IMR-90 (cell line): ENCODE data around the gene KCNMA1. TPM values are rescaled to one million over a fixed set of nuclear protein-coding genes. Genes with fewer than 3 reads are reported as not detected.

Experiments
- ATAC-seq: fragments of 200-7000 bp; cut with Tn5 transposase; 2 replicates; pipeline ENCODE4 v1.9.1; 2020; ENCODE audit warnings: low read depth, mild to moderate bottlenecking, moderate library complexity
- BruUV-seq: library from RNA; stranded (reverse); fragments of 400-500 nt; replicated peaks from 2 replicates; lab custom pipeline; 2021; lab: Mats Ljungman, UMichigan
- CTCF ChIA-PET: fragments of 300-600 bp; formaldehyde crosslinking; extraction: SDS; loops from one replicate; lab custom pipeline; 2021; ENCODE audit warnings: antibody characterized with exemption; lab: Yijun Ruan, JAX
- POLR2A ChIA-PET: fragments of 300-600 bp; sonication (Branson Sonifier 250); formaldehyde crosslinking; loops from one replicate; lab custom pipeline; 2022; ENCODE audit warnings: antibody characterized with exemption; ENCODE audit not compliant: unreplicated experiment; lab: Charles Lee
- DNase-seq: peaks from one replicate; pipeline ENCODE4 v3.0.0; 2013
- H2AFZ ChIP-seq: replicated peaks from 2 replicates; pipeline ENCODE3; 2013; ENCODE audit warnings: low read length, mild to moderate bottlenecking; ENCODE audit not compliant: poor library complexity
- H2AK5ac ChIP-seq: 2 replicates; pipeline ENCODE4 v1.6.1; 2013; ENCODE audit warnings: low read depth, low read length, inconsistent platforms
- H2AK9ac ChIP-seq: replicated peaks from 2 replicates; pipeline ENCODE3; 2013; ENCODE audit warnings: mild to moderate bottlenecking, low read depth, low read length, moderate library complexity; ENCODE audit not compliant: poor library complexity
- H2BK120ac ChIP-seq: 2 replicates; pipeline ENCODE4 v1.6.1; 2013; ENCODE audit warnings: low read depth, low read length, inconsistent platforms
- H2BK15ac ChIP-seq: 3 replicates; pipeline ENCODE4 v1.6.1; 2013; ENCODE audit warnings: low read depth, low read length, inconsistent platforms
- H2BK20ac ChIP-seq: 2 replicates; pipeline ENCODE4 v1.6.1; 2013; ENCODE audit warnings: low read depth, mild to moderate bottlenecking, inconsistent platforms, low read length, moderate library complexity
- H2BK5ac ChIP-seq: 2 replicates; pipeline ENCODE4 v1.6.1; 2013; ENCODE audit warnings: mild to moderate bottlenecking, low read depth, low read length, inconsistent platforms; ENCODE audit not compliant: poor library complexity, severe bottlenecking
- H3K14ac ChIP-seq: replicated peaks from 2 replicates; pipeline ENCODE4 v1.6.1; 2013; ENCODE audit warnings: low read depth, low read length, inconsistent platforms
- H3K18ac ChIP-seq: 2 replicates; pipeline ENCODE4 v1.6.1; 2013; ENCODE audit warnings: low read depth, low read length, control low read depth
- H3K23ac ChIP-seq: 2 replicates; pipeline ENCODE4 v1.6.1; 2013; ENCODE audit warnings: low read depth, low read length, inconsistent platforms
- H3K27ac ChIP-seq: 2 replicates; pipeline ENCODE4 v1.5.1; 2013; ENCODE audit warnings: mild to moderate bottlenecking, control low read depth, low read length; ENCODE audit not compliant: insufficient read depth
- H3K27me3 ChIP-seq: 2 replicates; pipeline ENCODE4 v1.6.1; 2013; ENCODE audit warnings: low read length; ENCODE audit not compliant: control insufficient read depth, insufficient read depth
- H3K36me3 ChIP-seq: 2 replicates; pipeline ENCODE4 v1.6.1; 2013; ENCODE audit warnings: low read length, mixed read lengths; ENCODE audit not compliant: control insufficient read depth, insufficient read depth
- H3K4ac ChIP-seq: 2 replicates; pipeline ENCODE4 v1.6.1; 2013; ENCODE audit warnings: low read depth, low read length, inconsistent platforms
- H3K4me1 ChIP-seq: 2 replicates; pipeline ENCODE4 v1.6.1; 2013; ENCODE audit warnings: low read length, mixed read lengths; ENCODE audit not compliant: control insufficient read depth, insufficient read depth
- H3K4me2 ChIP-seq: 2 replicates; pipeline ENCODE4 v1.6.1; 2013; ENCODE audit warnings: low read depth, mild to moderate bottlenecking, control low read depth, low read length, moderate library complexity
- H3K4me3 ChIP-seq: 2 replicates; pipeline ENCODE4 v1.5.1; 2013; ENCODE audit warnings: low read depth, mild to moderate bottlenecking, control low read depth, low read length, moderate library complexity; ENCODE audit not compliant: insufficient read depth
- H3K56ac ChIP-seq: 2 replicates; pipeline ENCODE4 v1.6.1; 2013; ENCODE audit warnings: low read length, inconsistent platforms; ENCODE audit not compliant: insufficient read depth; ENCODE audit errors: extremely low read depth
- H3K79me1 ChIP-seq, 2 experiments: 2 replicates each; pipeline ENCODE4 v1.6.1; 2013; ENCODE audit warnings: low read length in 2 of 2, inconsistent platforms in 1 of 2, low read depth in 1 of 2
- H3K9ac ChIP-seq: 2 replicates; pipeline ENCODE4 v1.6.1; 2013; ENCODE audit warnings: low read depth, low read length, control low read depth
- H3K9me1 ChIP-seq: 2 replicates; pipeline ENCODE4 v1.6.1; 2013; ENCODE audit warnings: low read length, inconsistent platforms; ENCODE audit not compliant: insufficient read depth
- H3K9me3 ChIP-seq: 2 replicates; pipeline ENCODE4 v1.6.1; 2013; ENCODE audit warnings: low read length; ENCODE audit not compliant: control insufficient read depth, insufficient read depth
- H4K20me1 ChIP-seq: 2 replicates; pipeline ENCODE4 v1.6.1; 2013; ENCODE audit warnings: low read length, inconsistent platforms; ENCODE audit not compliant: insufficient read depth
- H4K5ac ChIP-seq: 2 replicates; pipeline ENCODE4 v1.6.1; 2013; ENCODE audit warnings: mild to moderate bottlenecking, low read depth, low read length, control low read depth
- H4K8ac ChIP-seq, 2 experiments: 2 replicates each; pipeline ENCODE4 v1.6.1; 2013; ENCODE audit warnings: low read depth in 2 of 2, low read length in 2 of 2, control low read depth in 1 of 2, inconsistent platforms in 1 of 2
- H4K91ac ChIP-seq: 2 replicates; pipeline ENCODE4 v1.6.1; 2013; ENCODE audit warnings: low read depth, low read length, inconsistent platforms; ENCODE audit not compliant: insufficient read depth
- BHLHE40 ChIP-seq: fragments of 150-350 bp; IDR thresholded peaks from 2 replicates; pipeline ENCODE4 v1.6.1; 2016; ENCODE audit warnings: mild to moderate bottlenecking, low read depth, low read length
- CEBPB ChIP-seq: IDR thresholded peaks from 2 replicates; pipeline ENCODE4 v1.6.1; 2012; ENCODE audit warnings: low read depth, low read length, improper control_type of control experiment
- CHD1 ChIP-seq: IDR thresholded peaks from 2 replicates; pipeline ENCODE4 v1.6.1; 2012; ENCODE audit warnings: low read depth, low read length, improper control_type of control experiment
- FOS ChIP-seq: fragments of 150-350 bp; IDR thresholded peaks from 2 replicates; pipeline ENCODE4 v1.6.1; 2016; ENCODE audit warnings: low read depth, low read length
- MAFK ChIP-seq: IDR thresholded peaks from 2 replicates; pipeline ENCODE4 v1.6.1; 2012; ENCODE audit warnings: low read depth, low read length, improper control_type of control experiment
- MAZ ChIP-seq: IDR thresholded peaks from 2 replicates; pipeline ENCODE4 v1.6.1; 2012; ENCODE audit warnings: low read depth, mild to moderate bottlenecking, low read length, improper control_type of control experiment, moderate library complexity, borderline replicate concordance
- MXI1 ChIP-seq: IDR thresholded peaks from 2 replicates; pipeline ENCODE4 v1.6.1; 2012; ENCODE audit warnings: low read depth, mild to moderate bottlenecking, low read length, moderate library complexity, borderline replicate concordance
- NFE2L2 ChIP-seq: fragments of 150-350 bp; IDR thresholded peaks from 2 replicates; pipeline ENCODE4 v1.6.1; 2016; ENCODE audit warnings: low read depth, mild to moderate bottlenecking, low read length
- POLR2A ChIP-seq: IDR thresholded peaks from 2 replicates; pipeline ENCODE4 v1.6.1; 2012; ENCODE audit warnings: mild to moderate bottlenecking, low read depth, low read length
- RAD21 ChIP-seq: IDR thresholded peaks from 2 replicates; pipeline ENCODE4 v1.6.1; 2012; ENCODE audit warnings: low read length, improper control_type of control experiment
- RCOR1 ChIP-seq: IDR thresholded peaks from 2 replicates; pipeline ENCODE4 v1.6.1; 2012; ENCODE audit warnings: mild to moderate bottlenecking, low read length, improper control_type of control experiment; ENCODE audit not compliant: insufficient replicate concordance
- RFX5 ChIP-seq: IDR thresholded peaks from 2 replicates; pipeline ENCODE4 v1.8.0; 2012; ENCODE audit warnings: low read depth, mild to moderate bottlenecking, low read length, moderate library complexity
- SMC3 ChIP-seq: fragments of 150-350 bp; IDR thresholded peaks from 2 replicates; pipeline ENCODE4 v1.6.1; 2016; ENCODE audit warnings: low read depth, mild to moderate bottlenecking, antibody characterized with exemption, low read length, moderate library complexity
- WGBS, 2 experiments: methylation state at CpG; one replicate each; pipeline versions ENCODE4 v1.1.5 to v1.1.7; 2013; ENCODE audit warnings: missing lambda C conversion rate in 2 of 2; ENCODE audit not compliant: insufficient read length in 1 of 2; ENCODE audit errors: extremely low coverage in 2 of 2; 5-methylcytosine and 5-hydroxymethylcytosine counted together
- dilution Hi-C: fragments of 300-500 bp; cut with HindIII; formaldehyde crosslinking; loops from one replicate; pipeline ENCODE4 v1.14.3; 2018; ENCODE audit warnings: low sequenced_read_pairs; ENCODE audit not compliant: unreplicated experiment
- in situ Hi-C: fragments of 300-500 bp; cut with MboI; formaldehyde crosslinking; loops from 3 replicates; pipeline ENCODE4 v1.14.3; 2019; ENCODE audit warnings: low sequenced_read_pairs, inconsistent platforms, mixed read lengths
- intact Hi-C: fragments of 100-400 bp; cut with micrococcal nuclease; formaldehyde crosslinking; loops from 2 replicates; pipeline ENCODE4 v1.10.0; 2022
- polyA plus RNA-seq, 3 experiments: library from polyadenylated mRNA; depleted of rRNA; stranded (reverse); fragments of >200 nt; gene quantifications; 2 replicates each; pipeline ENCODE4 v1.2.3, GENCODE V29; 2012; ENCODE audit warnings: low replicate concordance in 1 of 3
- total RNA-seq: library from RNA; depleted of rRNA; stranded (reverse); fragments of >200 nt; gene quantifications from 2 replicates; pipeline ENCODE4 v1.2.3, GENCODE V29; 2012
- TF ChIP-seq, protein P1 (sequence below): fragments of 150-350 bp; IDR thresholded peaks from 2 replicates; pipeline ENCODE4 v1.6.1; 2016; ENCODE audit warnings: low read depth, mild to moderate bottlenecking, low read length, moderate library complexity, borderline replicate concordance
- TF ChIP-seq, protein P2 (sequence below): fragments of 150-350 bp; IDR thresholded peaks from 2 replicates; pipeline ENCODE4 v1.6.1; 2017; ENCODE audit warnings: mild to moderate bottlenecking, antibody characterized with exemption, low read length, low read depth
- TF ChIP-seq, protein P3 (sequence below): conservative IDR thresholded peaks from 2 replicates; pipeline ENCODE4 v1.5.1; 2012; ENCODE audit warnings: mild to moderate bottlenecking, low read depth, low read length, improper control_type of control experiment

The KCNMA1 gene
- total and polyA plus RNA-seq, 2 of the 4 experiments (the other 2 are of a cell fraction) = 25.6 to 29.6 TPM

DNA sequence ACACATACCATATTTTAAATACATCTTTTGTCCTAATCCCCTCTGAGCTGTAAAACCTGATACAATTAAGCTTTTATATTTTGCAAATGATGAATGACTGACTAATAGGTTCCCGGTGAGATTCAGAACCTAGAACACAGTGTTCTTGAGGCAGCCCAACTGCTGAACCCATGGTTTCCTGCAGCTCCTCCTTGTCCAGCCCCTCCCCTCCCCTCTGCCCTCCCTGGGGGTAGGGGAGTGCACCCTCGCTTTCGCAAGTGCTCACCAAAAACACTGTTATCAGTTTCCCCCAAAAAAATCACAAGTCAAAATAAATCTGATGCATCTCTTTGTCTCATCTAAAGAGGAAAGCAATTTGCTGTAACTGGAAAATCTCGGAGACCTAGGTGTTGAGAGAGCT is 602.8 kb downstream of the KCNMA1 start:
- Histone ChIP-seq H3K27ac (no peak overlapping the region), H2BK120ac (no peak overlapping the region), H3K36me3 (no peaks in the 10 kb centered on the region), H3K9ac (no peak overlapping the region), H2BK15ac (no peak overlapping the region), H3K27me3 (no peaks in the 10 kb centered on the region; the same call in 1 of the 2 replicates), H2AK5ac (no peak overlapping the region), H3K9me1 (0 out of 2 replicates have a peak, but pooled peaks cover 2% of the 10 kb centered on the region), H3K4ac (no peak overlapping the region), H2AFZ (no peak overlapping the region), H3K23ac (no peak overlapping the region), H4K91ac (no peak overlapping the region), H3K18ac (no peak overlapping the region), H3K9me3 (no peaks in the 10 kb centered on the region), H2AK9ac (no peak overlapping the region), H4K5ac (no peak overlapping the region), H3K56ac (no peak overlapping the region), H3K4me1 (no peaks in the 10 kb centered on the region; the same call in 1 of the 2 replicates), H3K14ac (no peak overlapping the region), H3K79me1 (no peaks in the 10 kb centered on the region), H4K20me1 (no peaks in the 10 kb centered on the region), H2BK20ac (no peak overlapping the region), H3K4me3 (no peak overlapping the region), H3K4me2 (no peak overlapping the region), H2BK5ac (no peak overlapping the region), H4K8ac (no peak overlapping the region)
- intact Hi-C loops (no loop called here), in situ Hi-C loops (no loop called here), dilution Hi-C loops (no loop called here)
- DNase-seq = no peak
- POLR2A ChIA-PET = no interaction called here
- no CpG with 5 or more reads among the region's 4 CpGs for WGBS, 2 experiments
- BruUV-seq = no TSS peak
- no peak for ATAC-seq
- CTCF ChIA-PET = interaction anchor here (0.7 to 1.4 kb wide), 2 partner anchors 16 to 29 kb away, joined by 4 read pairs; no protein-coding TSS in a partner anchor
- no peak for TF ChIP-seq RCOR1
- no peak for TF ChIP-seq MAZ
- TF ChIP-seq, protein P1, sequence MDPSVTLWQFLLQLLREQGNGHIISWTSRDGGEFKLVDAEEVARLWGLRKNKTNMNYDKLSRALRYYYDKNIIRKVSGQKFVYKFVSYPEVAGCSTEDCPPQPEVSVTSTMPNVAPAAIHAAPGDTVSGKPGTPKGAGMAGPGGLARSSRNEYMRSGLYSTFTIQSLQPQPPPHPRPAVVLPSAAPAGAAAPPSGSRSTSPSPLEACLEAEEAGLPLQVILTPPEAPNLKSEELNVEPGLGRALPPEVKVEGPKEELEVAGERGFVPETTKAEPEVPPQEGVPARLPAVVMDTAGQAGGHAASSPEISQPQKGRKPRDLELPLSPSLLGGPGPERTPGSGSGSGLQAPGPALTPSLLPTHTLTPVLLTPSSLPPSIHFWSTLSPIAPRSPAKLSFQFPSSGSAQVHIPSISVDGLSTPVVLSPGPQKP = no peak
- no peak for TF ChIP-seq SMC3
- no peak for TF ChIP-seq FOS
- no peak for TF ChIP-seq RFX5
- TF ChIP-seq, protein P2, sequence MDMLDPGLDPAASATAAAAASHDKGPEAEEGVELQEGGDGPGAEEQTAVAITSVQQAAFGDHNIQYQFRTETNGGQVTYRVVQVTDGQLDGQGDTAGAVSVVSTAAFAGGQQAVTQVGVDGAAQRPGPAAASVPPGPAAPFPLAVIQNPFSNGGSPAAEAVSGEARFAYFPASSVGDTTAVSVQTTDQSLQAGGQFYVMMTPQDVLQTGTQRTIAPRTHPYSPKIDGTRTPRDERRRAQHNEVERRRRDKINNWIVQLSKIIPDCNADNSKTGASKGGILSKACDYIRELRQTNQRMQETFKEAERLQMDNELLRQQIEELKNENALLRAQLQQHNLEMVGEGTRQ = no peak
- no peak for TF ChIP-seq BHLHE40
- TF ChIP-seq MXI1 = no peak
- no peak for TF ChIP-seq POLR2A
- TF ChIP-seq, protein P3, sequence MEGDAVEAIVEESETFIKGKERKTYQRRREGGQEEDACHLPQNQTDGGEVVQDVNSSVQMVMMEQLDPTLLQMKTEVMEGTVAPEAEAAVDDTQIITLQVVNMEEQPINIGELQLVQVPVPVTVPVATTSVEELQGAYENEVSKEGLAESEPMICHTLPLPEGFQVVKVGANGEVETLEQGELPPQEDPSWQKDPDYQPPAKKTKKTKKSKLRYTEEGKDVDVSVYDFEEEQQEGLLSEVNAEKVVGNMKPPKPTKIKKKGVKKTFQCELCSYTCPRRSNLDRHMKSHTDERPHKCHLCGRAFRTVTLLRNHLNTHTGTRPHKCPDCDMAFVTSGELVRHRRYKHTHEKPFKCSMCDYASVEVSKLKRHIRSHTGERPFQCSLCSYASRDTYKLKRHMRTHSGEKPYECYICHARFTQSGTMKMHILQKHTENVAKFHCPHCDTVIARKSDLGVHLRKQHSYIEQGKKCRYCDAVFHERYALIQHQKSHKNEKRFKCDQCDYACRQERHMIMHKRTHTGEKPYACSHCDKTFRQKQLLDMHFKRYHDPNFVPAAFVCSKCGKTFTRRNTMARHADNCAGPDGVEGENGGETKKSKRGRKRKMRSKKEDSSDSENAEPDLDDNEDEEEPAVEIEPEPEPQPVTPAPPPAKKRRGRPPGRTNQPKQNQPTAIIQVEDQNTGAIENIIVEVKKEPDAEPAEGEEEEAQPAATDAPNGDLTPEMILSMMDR = no peak
- no peak for TF ChIP-seq NFE2L2
- no peak for TF ChIP-seq MAFK
- TF ChIP-seq CEBPB = no peak
- no peak for TF ChIP-seq RAD21
- TF ChIP-seq CHD1 = no peak
